ENCODE data around the gene UMAD1.

The UMAD1 gene

DNA sequence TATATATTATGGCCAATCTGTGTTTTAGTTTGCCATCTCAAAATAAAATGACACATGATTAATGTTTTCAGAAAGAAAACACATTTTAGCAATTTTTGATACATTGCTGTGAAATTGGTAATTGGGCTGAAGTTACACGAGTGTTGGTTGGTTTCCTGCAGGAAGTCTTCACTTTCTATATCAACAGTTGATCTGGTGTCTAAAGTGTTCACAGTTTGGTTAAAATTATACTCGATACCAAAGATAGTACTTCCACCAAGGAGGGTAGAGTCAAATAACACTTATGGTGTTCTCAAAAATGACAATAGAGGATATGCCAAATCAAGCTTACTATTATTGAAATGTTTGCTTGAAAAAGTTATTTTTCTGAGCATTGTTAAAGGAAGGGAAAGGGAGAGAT lies 207.7 kb downstream of the UMAD1 start:
- ATAC-seq (ENCODE audit: insufficient read depth, low read depth) (no peak), DNase-seq (no peak)
- Histone ChIP-seq H4K20me1 (ENCODE audit: insufficient read depth, low read length) (no peaks in the 10 kb centered on the region), H2AFZ (ENCODE audit: low read depth, low read length) (no peak overlapping the region), H3K4me2 (ENCODE audit: insufficient read depth, low read length) (no peak overlapping the region), H3K4me3 (ENCODE audit: low read depth in 1 of 2, low read length in 2 of 2) (no peak overlapping the region), H3K79me2 (ENCODE audit: insufficient read depth, low read length) (no peaks in the 10 kb centered on the region), H3K9me3 (ENCODE audit: insufficient read depth, low read length, severe bottlenecking) (no peaks in the 10 kb centered on the region), H3K4me1 (ENCODE audit: insufficient read depth, low read length) (peaks cover 19% of the 10 kb centered on the region), H3K9ac (ENCODE audit: low read depth, low read length) (no peak overlapping the region), H3K27ac (ENCODE audit: low read length) (no peak overlapping the region), H3K36me3 (ENCODE audit: insufficient read depth, low read length) (no peaks in the 10 kb centered on the region), H3K27me3 (ENCODE audit: insufficient read depth, low read length, poor library complexity) (no peaks in the 10 kb centered on the region)
- no peak for TF ChIP-seq EZH2 (IDR thresholded peaks at IDR 0.05; ENCODE audit: borderline replicate concordance, low read depth, low read length, severe bottlenecking)
- TF ChIP-seq, protein P1, sequence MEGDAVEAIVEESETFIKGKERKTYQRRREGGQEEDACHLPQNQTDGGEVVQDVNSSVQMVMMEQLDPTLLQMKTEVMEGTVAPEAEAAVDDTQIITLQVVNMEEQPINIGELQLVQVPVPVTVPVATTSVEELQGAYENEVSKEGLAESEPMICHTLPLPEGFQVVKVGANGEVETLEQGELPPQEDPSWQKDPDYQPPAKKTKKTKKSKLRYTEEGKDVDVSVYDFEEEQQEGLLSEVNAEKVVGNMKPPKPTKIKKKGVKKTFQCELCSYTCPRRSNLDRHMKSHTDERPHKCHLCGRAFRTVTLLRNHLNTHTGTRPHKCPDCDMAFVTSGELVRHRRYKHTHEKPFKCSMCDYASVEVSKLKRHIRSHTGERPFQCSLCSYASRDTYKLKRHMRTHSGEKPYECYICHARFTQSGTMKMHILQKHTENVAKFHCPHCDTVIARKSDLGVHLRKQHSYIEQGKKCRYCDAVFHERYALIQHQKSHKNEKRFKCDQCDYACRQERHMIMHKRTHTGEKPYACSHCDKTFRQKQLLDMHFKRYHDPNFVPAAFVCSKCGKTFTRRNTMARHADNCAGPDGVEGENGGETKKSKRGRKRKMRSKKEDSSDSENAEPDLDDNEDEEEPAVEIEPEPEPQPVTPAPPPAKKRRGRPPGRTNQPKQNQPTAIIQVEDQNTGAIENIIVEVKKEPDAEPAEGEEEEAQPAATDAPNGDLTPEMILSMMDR (IDR thresholded peaks at IDR 0.05; ENCODE audit: borderline replicate concordance, extremely low read depth, low read length, poor library complexity, severe bottlenecking), result no peak

- H3K9me3 ChIP-seq (ENCODE audit: insufficient read depth, low read length, severe bottlenecking), result no peaks in the 10 kb centered on the region
- no peaks in the 10 kb centered on the region for H3K27me3 ChIP-seq (ENCODE audit: insufficient read depth, low read length, poor library complexity)
- no peak overlapping the region for H2AFZ ChIP-seq (ENCODE audit: low read depth, low read length)
- H3K4me3 ChIP-seq (ENCODE audit: low read depth in 1 of 2, low read length in 2 of 2), result no peak overlapping the region
- no peak overlapping the region for H3K4me2 ChIP-seq (ENCODE audit: insufficient read depth, low read length)
- peaks cover 19% of the 10 kb centered on the region for H3K4me1 ChIP-seq (ENCODE audit: insufficient read depth, low read length)
- no peaks in the 10 kb centered on the region for H4K20me1 ChIP-seq (ENCODE audit: insufficient read depth, low read length)
- ATAC-seq (ENCODE audit: insufficient read depth, low read depth), result no peak
- TF ChIP-seq, protein P1 (IDR thresholded peaks at IDR 0.05; ENCODE audit: borderline replicate concordance, extremely low read depth, low read length, poor library complexity, severe bottlenecking), result no peak
- TF ChIP-seq EZH2 (IDR thresholded peaks at IDR 0.05; ENCODE audit: borderline replicate concordance, low read depth, low read length, severe bottlenecking), result no peak
- H3K9ac ChIP-seq (ENCODE audit: low read depth, low read length), result no peak overlapping the region
- H3K27ac ChIP-seq (ENCODE audit: low read length), result no peak overlapping the region
- H3K36me3 ChIP-seq (ENCODE audit: insufficient read depth, low read length), result no peaks in the 10 kb centered on the region
- H3K79me2 ChIP-seq (ENCODE audit: insufficient read depth, low read length), result no peaks in the 10 kb centered on the region
- DNase-seq, result no peak
These were observed 208.3 kb downstream of the UMAD1 start for GRCh38 chr7:7848892-7849291.

- Histone ChIP-seq H3K4me2 (ENCODE audit: insufficient read depth, low read length) (no peak overlapping the region), H2AFZ (ENCODE audit: low read depth, low read length) (no peak overlapping the region), H3K27ac (ENCODE audit: low read length) (no peak overlapping the region), H3K36me3 (ENCODE audit: insufficient read depth, low read length) (peaks cover 3% of the 10 kb centered on the region; the same call in 1 of the 2 replicates), H3K9me3 (ENCODE audit: insufficient read depth, low read length, severe bottlenecking) (peaks cover 9% of the 10 kb centered on the region), H3K9ac (ENCODE audit: low read depth, low read length) (no peak overlapping the region), H3K79me2 (ENCODE audit: insufficient read depth, low read length) (no peaks in the 10 kb centered on the region), H4K20me1 (ENCODE audit: insufficient read depth, low read length) (no peaks in the 10 kb centered on the region), H3K4me1 (ENCODE audit: insufficient read depth, low read length) (peaks cover 19% of the 10 kb centered on the region), H3K4me3 (ENCODE audit: low read depth in 1 of 2, low read length in 2 of 2) (no peak overlapping the region), H3K27me3 (ENCODE audit: insufficient read depth, low read length, poor library complexity) (no peaks in the 10 kb centered on the region)
- no peak for TF ChIP-seq EZH2 (IDR thresholded peaks at IDR 0.05; ENCODE audit: borderline replicate concordance, low read depth, low read length, severe bottlenecking)
- TF ChIP-seq, protein P1 (IDR thresholded peaks at IDR 0.05; ENCODE audit: borderline replicate concordance, extremely low read depth, low read length, poor library complexity, severe bottlenecking), result no peak
- DNase-seq, result no peak
- ATAC-seq (ENCODE audit: insufficient read depth, low read depth), result no peak
These were observed 209.6 kb downstream of the UMAD1 start for GRCh38 chr7:7850150-7850549.

- Histone ChIP-seq H4K20me1 (ENCODE audit: insufficient read depth, low read length) (no peaks in the 10 kb centered on the region), H3K4me1 (ENCODE audit: insufficient read depth, low read length) (peaks cover 19% of the 10 kb centered on the region), H3K27ac (ENCODE audit: low read length) (no peak overlapping the region), H3K27me3 (ENCODE audit: insufficient read depth, low read length, poor library complexity) (no peaks in the 10 kb centered on the region), H3K9ac (ENCODE audit: low read depth, low read length) (no peak overlapping the region), H2AFZ (ENCODE audit: low read depth, low read length) (no peak overlapping the region), H3K4me2 (ENCODE audit: insufficient read depth, low read length) (no peak overlapping the region), H3K79me2 (ENCODE audit: insufficient read depth, low read length) (no peaks in the 10 kb centered on the region), H3K36me3 (ENCODE audit: insufficient read depth, low read length) (peaks cover 3% of the 10 kb centered on the region; the same call in 1 of the 2 replicates), H3K9me3 (ENCODE audit: insufficient read depth, low read length, severe bottlenecking) (peaks cover 19% of the 10 kb centered on the region), H3K4me3 (ENCODE audit: low read depth in 1 of 2, low read length in 2 of 2) (no peak overlapping the region)
- 0 out of 3 replicates have a peak, but pooled peaks have one; percentile 31 for ATAC-seq (ENCODE audit: insufficient read depth, low read depth)
- DNase-seq, result no peak
- TF ChIP-seq, protein P1 (IDR thresholded peaks at IDR 0.05; ENCODE audit: borderline replicate concordance, extremely low read depth, low read length, poor library complexity, severe bottlenecking), result no peak
- TF ChIP-seq EZH2 (IDR thresholded peaks at IDR 0.05; ENCODE audit: borderline replicate concordance, low read depth, low read length, severe bottlenecking), result no peak
These were observed 210.8 kb downstream of the UMAD1 start for GRCh38 chr7:7851381-7851780.

All from DND-41 (cell line).